Retinal pigment epithelial cell (primary cell): ENCODE measurements around the gene STX1B.

Experiments used
- DNase-seq: peaks from one replicate; pipeline ENCODE4 v3.0.0-alpha.2; 2010; ENCODE audit warnings: low read depth
- H3K4me3 ChIP-seq: 2 replicates; pipeline ENCODE4 v1.5.1; 2011; ENCODE audit warnings: mild to moderate bottlenecking, low read length, control low read depth, moderate library complexity
- TF ChIP-seq, protein P1 (sequence below): conservative IDR thresholded peaks from 2 replicates; pipeline ENCODE4 v1.5.1; 2011; ENCODE audit warnings: low read depth, low read length, control low read depth, inconsistent platforms

STX1B gene

DNA sequence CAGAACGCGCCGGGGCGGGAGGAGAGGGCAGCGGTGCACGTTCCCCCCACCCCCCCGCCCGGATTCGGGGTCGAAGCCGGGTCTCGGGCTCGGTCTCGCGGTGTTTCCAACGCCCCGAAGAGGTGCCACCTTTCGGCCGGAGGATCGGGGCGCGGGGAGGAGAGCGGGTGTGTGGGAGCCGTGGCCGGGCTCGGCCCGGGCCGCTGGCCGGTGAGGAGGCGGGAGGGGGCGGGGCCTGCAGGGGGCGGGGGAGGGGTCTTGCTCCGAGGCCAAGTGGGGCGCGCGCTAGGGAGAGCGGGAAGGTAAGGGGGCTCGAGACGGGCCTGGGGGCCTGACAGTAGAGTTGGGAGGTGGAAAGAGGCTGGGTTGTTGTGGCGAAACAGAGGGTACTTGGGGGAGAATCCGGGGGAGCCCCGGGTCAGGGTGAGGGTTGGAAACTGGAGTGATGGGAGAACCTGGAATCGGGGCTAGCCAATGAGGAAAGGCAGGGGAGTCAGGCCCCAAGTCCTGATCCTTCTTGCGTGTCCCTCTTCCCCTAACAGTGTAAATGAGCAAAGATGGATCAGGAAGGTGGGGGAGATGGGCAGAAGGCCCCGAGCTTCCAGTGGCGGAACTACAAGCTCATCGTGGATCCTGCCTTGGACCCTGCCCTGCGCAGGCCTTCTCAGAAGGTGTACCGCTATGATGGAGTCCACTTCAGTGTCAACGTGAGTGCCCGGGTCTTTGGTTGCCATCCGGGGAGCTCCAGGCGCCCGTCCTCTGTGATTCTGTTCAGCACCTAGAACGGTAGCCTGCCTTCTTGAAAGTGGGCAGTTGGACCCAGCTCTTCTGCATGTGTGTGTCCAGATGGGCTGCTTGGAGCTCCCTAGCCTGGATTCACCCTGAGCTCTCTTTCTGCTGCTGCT is 52.0 kb downstream of the STX1B start:
- peak overlapping the region; percentile 91 for H3K4me3 ChIP-seq
- TF ChIP-seq, protein P1, sequence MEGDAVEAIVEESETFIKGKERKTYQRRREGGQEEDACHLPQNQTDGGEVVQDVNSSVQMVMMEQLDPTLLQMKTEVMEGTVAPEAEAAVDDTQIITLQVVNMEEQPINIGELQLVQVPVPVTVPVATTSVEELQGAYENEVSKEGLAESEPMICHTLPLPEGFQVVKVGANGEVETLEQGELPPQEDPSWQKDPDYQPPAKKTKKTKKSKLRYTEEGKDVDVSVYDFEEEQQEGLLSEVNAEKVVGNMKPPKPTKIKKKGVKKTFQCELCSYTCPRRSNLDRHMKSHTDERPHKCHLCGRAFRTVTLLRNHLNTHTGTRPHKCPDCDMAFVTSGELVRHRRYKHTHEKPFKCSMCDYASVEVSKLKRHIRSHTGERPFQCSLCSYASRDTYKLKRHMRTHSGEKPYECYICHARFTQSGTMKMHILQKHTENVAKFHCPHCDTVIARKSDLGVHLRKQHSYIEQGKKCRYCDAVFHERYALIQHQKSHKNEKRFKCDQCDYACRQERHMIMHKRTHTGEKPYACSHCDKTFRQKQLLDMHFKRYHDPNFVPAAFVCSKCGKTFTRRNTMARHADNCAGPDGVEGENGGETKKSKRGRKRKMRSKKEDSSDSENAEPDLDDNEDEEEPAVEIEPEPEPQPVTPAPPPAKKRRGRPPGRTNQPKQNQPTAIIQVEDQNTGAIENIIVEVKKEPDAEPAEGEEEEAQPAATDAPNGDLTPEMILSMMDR: no peak
- no peak for DNase-seq

DNA sequence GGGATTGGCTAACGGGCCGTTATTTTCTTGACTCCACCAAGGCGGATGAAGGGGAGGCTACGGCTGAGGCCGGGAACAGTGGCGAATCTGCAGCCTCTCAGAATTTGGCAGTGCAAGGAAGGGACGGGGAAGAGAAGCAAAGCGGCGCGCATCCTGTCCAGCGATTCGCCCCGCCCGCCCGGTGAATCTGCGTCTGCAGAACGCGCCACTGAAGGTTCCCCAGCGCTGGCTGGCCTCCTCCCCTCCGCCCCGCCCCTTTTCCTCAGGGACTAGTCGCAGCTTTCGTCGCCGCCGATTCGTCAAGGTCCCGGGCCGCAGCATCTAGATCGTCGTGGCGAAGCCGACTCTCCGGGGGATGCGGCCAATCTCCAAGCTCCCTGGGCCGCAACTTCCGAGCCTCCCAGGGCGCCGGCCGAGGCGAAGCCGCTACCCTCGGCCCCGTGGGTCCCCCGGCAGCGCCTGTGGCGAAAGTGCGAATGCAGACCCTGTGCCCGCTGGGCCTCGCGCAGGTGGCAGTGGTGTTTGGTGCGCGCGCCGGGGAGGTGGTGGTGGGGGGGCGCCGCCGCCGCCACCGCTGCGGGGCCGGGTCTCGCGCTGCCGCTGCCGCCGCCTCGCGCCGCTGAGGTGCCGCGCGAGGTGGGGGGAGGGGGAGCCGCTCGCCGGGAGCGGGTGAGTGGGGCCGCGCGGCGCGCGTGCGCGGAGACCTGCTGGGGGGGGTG is 52.8 kb downstream of the STX1B start, which contains the start of gene SETD1A:
TSS of gene SETD1A (plus strand) at position 299 of the 719 bp plus-strand sequence. CDS start 978 bp downstream, outside the sequence.
- TF ChIP-seq, protein P1: no peak
- H3K4me3 ChIP-seq: peak within 1 kb of the TSS; percentile 91
- peak; percentile 84 for DNase-seq

DNA sequence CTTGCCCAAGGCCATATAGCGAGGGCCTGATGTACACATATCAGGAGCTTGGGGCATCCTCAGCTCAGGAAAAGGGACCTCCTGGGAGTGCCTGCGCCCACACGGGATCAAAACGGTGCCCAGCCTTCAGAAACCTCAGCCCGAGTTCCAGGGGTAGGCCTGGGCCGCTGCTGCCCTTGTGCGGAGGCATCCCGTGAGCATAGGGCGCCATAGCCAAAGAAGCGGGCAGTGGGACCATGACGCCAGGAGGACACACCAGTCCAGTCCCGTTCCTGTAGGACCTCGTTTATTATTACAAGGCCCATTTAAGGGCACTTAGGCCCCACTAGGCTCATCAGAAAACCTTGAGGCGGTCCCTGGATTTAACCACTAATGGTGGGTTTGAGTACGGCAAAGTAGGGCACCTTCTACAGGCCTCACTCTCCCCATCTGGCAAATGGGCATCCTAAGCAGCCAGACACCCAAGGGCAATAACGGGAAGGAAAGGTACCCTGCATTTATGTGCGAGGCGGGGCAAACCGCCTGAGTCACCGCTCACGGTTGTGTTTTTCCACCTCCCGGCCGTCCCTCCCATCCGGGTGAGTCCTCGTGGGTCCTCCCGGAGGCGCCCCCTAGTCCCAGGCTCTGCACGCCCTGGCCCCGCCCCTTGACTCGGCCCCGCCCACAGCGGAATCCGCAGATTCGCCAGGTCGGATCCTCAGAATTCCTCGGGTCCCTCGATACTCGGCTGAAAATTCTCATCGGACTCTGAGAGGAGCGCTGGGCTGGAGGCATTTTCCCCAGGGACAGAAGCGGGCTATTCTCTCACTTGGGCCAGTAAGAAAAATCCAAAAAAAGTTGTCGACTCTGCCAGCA is 53.6 kb downstream of the STX1B start:
- TF ChIP-seq, protein P1: peak; percentile 38
- H3K4me3 ChIP-seq: peak overlapping the region; percentile 91
- peak; percentile 58 for DNase-seq

DNA sequence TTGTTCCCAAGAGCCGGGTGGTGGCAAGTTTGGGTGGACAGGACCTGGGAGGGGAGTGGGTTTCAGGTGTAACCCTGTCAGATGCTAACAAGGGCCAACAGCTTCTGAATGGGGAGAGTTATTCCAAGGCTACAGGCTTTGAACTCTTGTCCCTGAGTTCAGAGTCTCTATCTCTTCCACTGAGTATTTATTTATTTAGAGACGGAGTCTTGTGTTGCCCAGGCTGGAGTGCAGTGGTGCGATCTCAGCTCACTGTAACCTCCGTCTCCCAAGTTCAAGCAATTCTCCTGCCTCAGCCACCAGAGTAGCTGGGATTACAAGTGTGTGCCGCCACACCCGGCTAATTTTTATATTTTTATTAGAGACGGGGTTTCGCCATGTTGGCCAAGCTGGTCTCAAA is 55.4 kb downstream of the STX1B start:
- TF ChIP-seq, protein P1: no peak
- H3K4me3 ChIP-seq: no peak overlapping the region
- DNase-seq: no peak

DNA sequence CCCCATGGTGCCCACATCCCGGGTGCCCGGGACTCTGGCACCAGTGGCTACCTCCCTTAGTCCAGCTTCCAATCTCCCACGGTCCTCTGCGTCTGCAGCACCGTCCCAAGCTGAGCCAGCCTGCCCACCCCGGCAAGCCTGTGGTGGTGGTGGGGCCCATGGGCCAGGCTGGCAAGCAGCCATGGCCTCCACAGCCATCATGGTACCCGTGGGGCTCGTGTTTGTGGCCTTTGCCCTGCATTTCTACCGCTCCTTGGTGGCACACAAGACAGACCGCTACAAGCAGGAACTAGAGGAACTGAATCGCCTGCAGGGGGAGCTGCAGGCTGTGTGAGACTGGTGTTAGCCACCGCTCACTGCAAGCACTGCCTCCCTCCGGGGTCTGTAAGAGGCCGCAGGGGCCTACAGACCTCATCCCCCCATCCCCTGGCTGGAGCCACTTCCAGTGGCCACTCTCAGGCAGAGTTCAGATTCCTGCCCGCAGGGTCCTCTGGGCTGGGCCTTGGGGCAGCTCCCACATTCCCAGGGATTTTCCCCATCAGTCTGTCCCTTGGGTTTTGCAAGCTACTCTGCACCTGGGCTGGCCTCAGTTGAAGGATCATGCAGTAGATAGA is 56.8 kb downstream of the STX1B start:
- TF ChIP-seq, protein P1: peak; percentile 86
- no peak overlapping the region for H3K4me3 ChIP-seq
- DNase-seq: peak; percentile 32

DNA sequence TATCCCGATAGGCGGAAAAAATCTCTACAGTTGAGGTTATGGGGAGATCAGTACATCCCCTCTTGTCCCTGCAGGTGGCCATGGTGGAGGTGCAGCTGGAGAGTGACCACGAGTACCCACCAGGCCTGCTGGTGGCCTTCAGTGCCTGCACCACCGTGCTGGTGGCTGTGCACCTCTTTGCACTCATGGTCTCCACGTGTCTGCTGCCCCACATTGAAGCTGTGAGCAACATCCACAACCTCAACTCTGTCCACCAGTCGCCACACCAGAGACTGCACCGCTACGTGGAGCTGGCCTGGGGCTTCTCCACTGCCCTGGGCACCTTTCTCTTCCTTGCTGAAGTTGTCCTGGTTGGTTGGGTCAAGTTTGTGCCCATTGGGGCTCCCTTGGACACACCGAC is 57.3 kb downstream of the STX1B start:
- TF ChIP-seq, protein P1: no peak
- no peak overlapping the region for H3K4me3 ChIP-seq
- DNase-seq: no peak
